Frontal cortex (tissue), 4 donors: Measurements from ENCODE around the gene LRRC41. TPM values are rescaled to one million over a fixed set of nuclear protein-coding genes. Genes with fewer than 3 reads are reported as not detected.
"Not testable (repeated sequence)": the region's sequence is repeated elsewhere in the genome, so short reads cannot be mapped to it uniquely, and the experiment has no call there.

Experiments used
- DNase-seq, 2 donors: peaks; one replicate each; pipeline ENCODE4 v3.0.0; 2012; ENCODE audit warnings: low spot score in 2 of 2
- FAIRE-seq: peaks from 2 replicates; lab custom pipeline; 2012; peaks lifted over from hg19 to GRCh38; lab: Jason Lieb, UNC
- total RNA-seq: library from RNA; depleted of rRNA; stranded (reverse); fragments of >200 nt; gene quantifications from one replicate; pipeline ENCODE4 v1.2.3, GENCODE V29; 2014
- donor health status: control.
- donor health status: control.
- donor health status: control.

LRRC41 gene
- total RNA-seq, 1 donor from 2014 or later, result 51.0 TPM

GRCh38 chr1:46247436-46248121 is 55.8 kb downstream of the LRRC41 start, which contains the start of gene RAD54L:
TSS of gene RAD54L (plus strand) at chr1:46247763. CDS start at chr1:46248406, 643 bp downstream.
- peak; percentile 96 to 97 for DNase-seq
- FAIRE-seq, result no peak

GRCh38 chr1:46246548-46247435 is 56.6 kb downstream of the LRRC41 start:
- DNase-seq (peak; percentile 34 to 51), FAIRE-seq (no peak)

GRCh38 chr1:46246136-46246535 is 57.3 kb downstream of the LRRC41 start:
- not testable (repeated sequence) for FAIRE-seq, DNase-seq

- peak in 1 of 2 donors; percentile 22 for DNase-seq
- FAIRE-seq, result no peak
These were observed 58.6 kb downstream of the LRRC41 start for GRCh38 chr1:46244656-46245371.

- not testable (repeated sequence) for DNase-seq, FAIRE-seq
These were observed 59.6 kb downstream of the LRRC41 start for GRCh38 chr1:46243831-46244230.

GRCh38 chr1:46242918-46243317 is 60.5 kb downstream of the LRRC41 start:
- FAIRE-seq, result no peak
- DNase-seq, result no peak

- DNase-seq, FAIRE-seq: not testable (repeated sequence)
These were observed 61.7 kb downstream of the LRRC41 start for GRCh38 chr1:46241733-46242132.

GRCh38 chr1:46238865-46239264 is 64.6 kb downstream of the LRRC41 start:
- not testable (repeated sequence) for FAIRE-seq, DNase-seq

- DNase-seq (no peak), FAIRE-seq (no peak)
These were observed 66.5 kb downstream of the LRRC41 start for GRCh38 chr1:46236882-46237281.

GRCh38 chr1:46231231-46231630 is 72.2 kb downstream of the LRRC41 start:
- FAIRE-seq, DNase-seq: not testable (repeated sequence)

Other genes with a start within 250 kb of the LRRC41 start
- 33.4 TPM for gene PIK3R3, start 171.0 kb downstream of the LRRC41 start, total RNA-seq
- gene TSPAN1, start 128.5 kb downstream of the LRRC41 start, total RNA-seq, result 0.82 TPM
- gene P3R3URF, start 127.1 kb downstream of the LRRC41 start, total RNA-seq, result not detected
- gene POMGNT1, start 105.2 kb downstream of the LRRC41 start, total RNA-seq, result 40.4 TPM
- gene LURAP1, start 100.3 kb downstream of the LRRC41 start, total RNA-seq, result 2.4 TPM
- gene RAD54L, start 55.9 kb downstream of the LRRC41 start, total RNA-seq, result 0.82 TPM
- gene UQCRH, start 82 bp upstream of the LRRC41 start, total RNA-seq, result 326 TPM
- gene NSUN4, start 37.2 kb upstream of the LRRC41 start, total RNA-seq, result 7.7 TPM
- 19.6 TPM for gene FAAH, start 90.7 kb upstream of the LRRC41 start, total RNA-seq
- not detected for gene DMBX1, start 186.2 kb upstream of the LRRC41 start, total RNA-seq
- under 0.01 TPM for gene KNCN, start 248.0 kb upstream of the LRRC41 start, total RNA-seq